ENCODE results near the gene RBBP8.
"Not testable (repeated sequence)": the region's sequence is repeated elsewhere in the genome, so short reads cannot be mapped to it uniquely, and the experiment has no call there.

RBBP8 gene

DNA sequence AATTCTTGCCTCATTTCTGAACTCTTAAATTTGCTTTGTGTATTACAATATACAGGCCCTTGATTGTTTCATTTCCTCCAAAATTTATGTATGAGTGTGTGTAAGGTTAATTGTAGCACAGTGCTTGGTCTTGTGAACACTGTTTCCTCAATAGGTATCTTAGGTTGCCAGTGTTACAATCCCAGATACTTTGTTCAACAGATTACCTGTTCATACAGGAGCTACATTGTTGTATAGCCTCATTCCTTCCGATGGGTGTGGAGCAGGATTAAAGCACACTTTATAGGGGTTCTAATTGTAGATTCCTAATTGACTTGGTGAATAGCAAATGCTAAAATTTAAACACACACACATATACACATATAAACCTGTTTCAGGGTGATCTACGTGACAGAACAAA, 10.7 kb downstream of the RBBP8 start:
- DNase-seq (ENCODE audit: low spot score) = no peak

GRCh38 chr18:22946217-22946616, 13.1 kb downstream of the RBBP8 start:
- DNase-seq (ENCODE audit: low spot score) = no peak

DNA sequence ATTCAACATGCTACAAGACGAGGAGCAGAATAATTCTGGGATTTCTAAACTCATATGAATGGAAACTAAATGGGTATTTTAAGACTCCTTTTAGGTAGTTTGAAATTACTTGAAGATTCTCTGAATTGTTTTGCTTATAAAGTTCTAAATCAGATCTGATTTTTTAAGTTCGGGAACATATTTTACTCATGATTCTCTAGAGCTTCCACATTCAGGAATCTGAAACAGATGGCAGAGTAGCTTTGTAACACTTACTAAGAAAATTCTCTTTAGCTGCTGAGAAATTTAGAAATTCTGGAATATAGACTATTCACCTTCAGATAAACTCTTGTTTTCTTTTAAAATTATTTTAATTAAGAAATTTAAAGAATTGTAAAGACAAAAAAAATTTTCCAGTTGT, 13.7 kb downstream of the RBBP8 start:
- no peak for DNase-seq (ENCODE audit: low spot score)

DNA sequence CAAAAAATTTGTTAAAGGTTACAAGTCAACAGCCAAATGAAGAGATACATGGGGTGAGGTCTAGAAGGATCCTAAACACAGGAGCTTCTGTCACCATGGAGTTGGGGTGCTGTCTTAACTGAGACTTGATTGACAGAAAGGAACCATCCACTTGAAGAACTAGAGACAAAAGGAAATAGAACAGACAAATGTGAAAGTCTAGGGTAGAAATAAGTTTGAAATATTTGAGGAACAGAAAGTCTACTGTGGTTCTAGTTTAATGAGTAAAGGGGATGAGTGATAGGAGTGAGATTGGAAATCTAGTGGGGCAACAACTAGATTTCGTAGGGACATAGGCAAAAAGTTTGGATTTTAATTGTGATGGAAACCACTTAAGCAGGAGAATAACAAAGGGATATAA, 18.7 kb downstream of the RBBP8 start:
- no peak for DNase-seq (ENCODE audit: low spot score)

GRCh38 chr18:22952525-22952924, 19.4 kb downstream of the RBBP8 start:
- no peak for DNase-seq (ENCODE audit: low spot score)

DNA sequence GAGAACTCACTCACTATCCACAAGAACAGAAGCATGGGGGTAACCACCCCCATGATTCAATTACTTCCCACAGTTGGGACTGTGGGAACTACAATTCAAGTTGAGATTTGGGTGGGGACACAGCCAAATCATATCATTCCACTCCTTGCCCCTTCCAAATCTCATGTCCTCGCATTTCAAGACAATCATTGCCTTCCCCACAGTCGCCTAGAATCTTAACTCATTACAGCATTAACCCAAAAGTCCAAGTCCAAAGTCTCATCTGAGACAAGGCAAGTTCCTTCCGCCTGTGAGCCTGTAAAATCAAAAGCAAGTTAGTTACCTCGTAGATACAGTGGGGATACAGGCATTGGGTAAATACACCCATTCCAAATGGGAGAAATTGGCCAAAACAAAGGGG, 20.9 kb downstream of the RBBP8 start:
- not testable (repeated sequence) for DNase-seq (ENCODE audit: low spot score)

DNA sequence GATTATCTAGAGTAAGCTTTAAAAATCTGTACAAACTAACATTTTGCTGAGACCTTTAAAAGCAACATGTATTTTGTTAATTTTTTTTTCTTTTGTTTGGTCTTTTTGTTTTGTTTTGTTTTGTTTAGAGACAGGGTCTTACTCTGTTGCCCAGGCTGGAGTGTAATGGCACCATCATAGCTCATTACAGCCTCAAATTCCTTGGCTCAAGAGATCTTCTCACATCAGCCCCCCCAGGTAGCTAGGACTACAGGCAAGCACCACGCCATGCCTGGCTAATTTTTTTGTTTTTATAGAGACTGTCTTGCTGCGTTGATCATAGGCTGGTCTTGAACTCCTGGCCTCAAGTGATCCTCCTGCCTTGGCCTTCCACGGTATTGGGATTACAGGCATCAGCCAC, 23.1 kb downstream of the RBBP8 start:
- DNase-seq (ENCODE audit: low spot score) = no peak

DNA sequence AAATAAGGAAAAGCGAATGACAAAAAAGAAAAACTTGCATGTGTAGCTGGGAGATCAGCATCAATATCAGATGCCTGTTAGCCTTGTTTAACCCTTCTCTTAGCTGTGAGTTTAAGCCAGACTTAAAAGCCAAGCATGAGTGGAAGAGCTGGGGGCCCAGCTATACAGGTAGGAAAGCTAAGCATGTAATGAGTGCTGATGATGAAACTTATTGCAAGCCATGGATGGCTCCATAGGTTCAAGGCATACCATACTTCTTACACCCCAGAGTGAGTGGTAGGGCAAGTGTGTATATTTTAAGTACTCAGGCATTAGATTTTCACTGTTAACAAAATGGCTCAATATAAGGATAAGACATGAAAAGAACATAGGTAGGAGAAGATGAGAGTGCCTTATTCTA, 28.0 kb downstream of the RBBP8 start:
- no peak for DNase-seq (ENCODE audit: low spot score)

DNA sequence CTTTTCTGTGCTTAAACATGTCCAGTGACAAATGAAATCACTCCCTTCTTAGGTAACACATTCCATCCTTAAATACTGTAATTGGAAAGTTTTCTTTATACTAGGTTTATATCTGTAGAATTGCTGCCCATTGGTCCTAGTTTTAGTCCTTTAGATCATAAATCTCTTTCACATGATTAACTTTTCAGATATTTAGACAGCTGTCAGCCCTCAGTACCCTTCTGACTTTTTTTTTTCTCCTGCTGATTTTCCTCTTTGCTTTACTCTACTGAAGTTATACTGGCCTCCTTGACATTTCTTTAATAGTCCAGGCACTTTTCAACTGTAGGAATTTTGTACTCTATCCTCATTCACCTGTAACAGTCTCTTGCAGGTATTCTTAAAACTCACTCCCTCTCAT, 28.9 kb downstream of the RBBP8 start:
- no peak for DNase-seq (ENCODE audit: low spot score)

- no peak for DNase-seq (ENCODE audit: low spot score)
Measured at GRCh38 chr18:22964116-22964515, 31.0 kb downstream of the RBBP8 start.

DNA sequence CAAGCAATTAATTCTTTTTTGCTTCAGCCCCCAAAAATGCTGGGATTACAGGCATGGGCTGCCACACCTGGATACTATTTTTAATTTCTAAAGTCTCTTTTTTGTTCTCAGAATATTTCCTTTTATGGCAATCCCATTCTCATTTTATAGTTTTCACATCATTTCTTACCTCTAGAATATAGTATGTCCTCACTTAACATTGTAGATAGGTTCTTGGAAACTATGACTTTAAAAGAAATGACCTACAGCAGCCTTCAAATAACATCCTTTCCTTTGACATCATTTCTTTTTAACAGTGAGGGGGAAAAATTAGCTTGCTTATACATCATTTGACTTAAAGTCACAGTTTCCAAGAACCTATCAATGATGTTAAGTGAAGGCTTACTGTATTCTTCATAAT, 31.6 kb downstream of the RBBP8 start:
- no peak for DNase-seq (ENCODE audit: low spot score)

DNA sequence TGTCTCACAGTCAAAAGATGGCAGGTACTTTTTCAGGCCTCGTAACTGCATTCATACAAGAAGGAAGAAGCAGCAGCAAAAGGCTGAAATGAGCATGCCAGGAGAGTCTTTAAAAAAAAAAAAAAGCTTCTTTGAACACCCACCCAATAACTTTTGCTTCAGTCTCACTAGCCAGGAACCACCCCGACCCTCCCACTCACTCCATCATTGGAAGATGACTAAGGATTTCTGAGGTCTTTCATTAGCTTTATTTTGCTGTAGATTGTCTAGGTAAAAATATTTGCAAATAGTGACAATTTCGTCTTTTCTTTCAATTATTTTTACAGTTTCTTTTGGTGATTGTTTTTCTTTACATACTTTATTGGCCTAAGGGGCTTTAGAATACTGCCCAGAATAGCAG, 37.9 kb downstream of the RBBP8 start:
- DNase-seq (ENCODE audit: low spot score) = no peak

DNA sequence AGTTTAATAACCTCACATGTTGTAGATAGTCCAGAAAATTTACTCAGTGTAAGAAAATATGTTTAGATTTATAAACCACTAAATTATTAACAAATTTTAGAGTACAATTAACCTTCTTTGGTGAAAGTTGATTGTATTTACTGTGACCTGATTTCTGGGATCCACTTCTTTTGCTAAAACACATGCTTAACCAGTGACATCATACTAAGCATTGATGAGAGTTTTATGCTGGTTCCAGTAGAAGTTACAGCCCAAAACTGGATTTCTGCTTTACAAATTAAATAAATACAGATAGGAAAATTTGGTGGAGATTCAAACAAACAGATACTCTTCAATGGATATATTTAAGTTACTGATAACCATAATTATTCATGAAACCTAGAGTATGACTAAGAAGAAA, 40.9 kb downstream of the RBBP8 start:
- no peak for DNase-seq (ENCODE audit: low spot score)

DNA sequence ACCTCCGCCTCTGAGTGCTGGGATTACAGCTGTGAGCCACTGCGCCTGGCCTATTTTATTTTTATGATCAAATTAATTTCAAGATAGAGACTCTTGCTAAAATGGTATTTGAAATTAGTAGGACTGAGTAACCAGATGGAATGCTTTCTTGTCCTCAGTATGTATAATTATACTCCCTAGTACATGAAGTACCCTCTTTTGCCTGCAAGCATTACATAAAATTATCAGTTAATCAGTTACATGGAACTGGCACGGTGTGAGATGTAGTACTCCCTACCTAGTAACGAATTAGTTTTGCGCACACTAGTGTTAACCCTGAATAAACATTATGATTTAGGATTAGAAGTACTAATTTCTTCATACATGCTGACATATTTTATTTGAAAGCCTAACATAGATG, 41.6 kb downstream of the RBBP8 start:
- no peak for DNase-seq (ENCODE audit: low spot score)

- DNase-seq (ENCODE audit: low spot score) = no peak
Measured at GRCh38 chr18:22975508-22975907, 42.4 kb downstream of the RBBP8 start.

DNA sequence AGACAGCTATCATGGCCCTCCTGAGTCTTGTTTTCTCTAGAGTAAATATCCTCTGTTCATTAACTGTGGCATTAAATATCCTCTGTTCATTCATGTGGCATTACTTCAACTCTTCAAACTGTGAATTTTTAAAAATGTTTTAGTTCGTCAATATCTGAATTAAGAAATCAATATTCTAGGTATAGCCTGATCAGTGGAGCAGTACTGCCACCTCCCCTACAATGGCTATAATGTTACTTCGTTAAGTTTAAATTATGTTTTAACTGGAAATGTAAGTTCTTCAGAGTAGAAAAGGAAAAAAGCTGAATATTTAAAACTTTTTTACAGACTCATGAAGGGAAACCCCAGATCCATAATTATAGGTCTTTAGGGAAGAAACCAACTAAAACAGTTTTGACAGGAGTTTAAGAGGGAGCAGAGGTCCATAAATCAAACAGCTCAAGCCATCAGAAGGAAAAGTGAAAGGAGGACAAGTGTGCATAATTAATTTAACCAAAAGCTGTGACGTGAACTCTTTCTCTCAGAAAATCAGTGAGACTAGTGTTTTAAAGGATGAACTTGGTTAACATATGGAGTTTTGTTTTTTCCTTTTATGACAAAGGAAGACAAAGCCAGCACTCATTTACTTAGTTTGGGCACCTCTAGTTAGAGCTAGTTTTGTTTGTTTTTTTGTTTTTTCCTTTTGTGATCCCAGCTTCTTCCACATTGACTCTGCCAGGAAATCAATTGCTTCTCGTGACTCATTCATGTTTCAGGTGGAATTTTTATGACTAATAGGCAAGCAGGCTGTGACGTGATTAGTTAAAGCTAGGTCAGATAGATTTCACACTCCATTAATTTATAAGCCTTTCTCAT, 44.9 kb downstream of the RBBP8 start:
- DNase-seq (ENCODE audit: low spot score) = peak; percentile 17

- no peak for DNase-seq (ENCODE audit: low spot score)
Measured at GRCh38 chr18:22980394-22980793, 47.3 kb downstream of the RBBP8 start.

GRCh38 chr18:22981274-22982133, 48.4 kb downstream of the RBBP8 start:
- no peak for DNase-seq (ENCODE audit: low spot score)

DNA sequence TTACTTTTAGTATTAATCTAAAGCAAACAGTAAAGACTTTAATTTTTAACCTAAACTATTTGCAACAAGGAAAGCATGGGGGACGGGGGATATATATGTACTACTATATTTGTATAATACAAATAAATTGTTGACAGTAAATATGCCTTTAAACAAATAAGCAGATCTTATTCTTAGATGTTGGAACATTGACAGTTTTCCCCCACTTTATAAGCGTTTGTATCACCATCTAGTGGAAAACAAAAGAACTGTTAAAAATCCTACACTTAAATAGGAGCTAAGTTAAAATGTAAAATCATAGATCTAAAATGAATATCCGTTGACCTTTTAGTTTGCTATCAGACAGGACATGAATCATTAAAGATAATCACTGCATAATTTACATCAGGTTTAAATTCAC, 50.0 kb downstream of the RBBP8 start:
- peak; percentile 22 for DNase-seq (ENCODE audit: low spot score)

DNA sequence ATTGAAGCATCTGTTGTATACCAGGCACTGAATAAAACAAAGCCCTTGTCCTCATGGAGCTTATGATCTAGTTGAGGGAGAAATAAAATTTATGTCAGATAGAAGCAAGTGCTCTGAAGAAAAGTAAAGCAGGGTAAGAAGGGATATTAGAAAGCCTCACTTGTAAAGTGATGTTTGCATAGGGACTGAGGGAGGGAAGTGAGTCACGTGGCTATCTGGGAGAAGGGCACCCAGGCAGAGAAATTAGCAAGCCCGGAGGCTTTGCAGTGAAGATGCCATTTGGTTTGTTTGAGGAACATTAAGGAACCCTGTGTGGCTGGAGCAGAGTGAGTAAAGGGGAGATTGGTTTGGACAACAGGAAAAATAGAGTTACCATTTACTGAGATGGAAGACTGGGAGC, 52.1 kb downstream of the RBBP8 start:
- no peak for DNase-seq (ENCODE audit: low spot score)

- DNase-seq (ENCODE audit: low spot score) = no peak
Measured at GRCh38 chr18:22987547-22988189, 54.5 kb downstream of the RBBP8 start.

GRCh38 chr18:22988208-22988607, 55.1 kb downstream of the RBBP8 start:
- no peak for DNase-seq (ENCODE audit: low spot score)

DNA sequence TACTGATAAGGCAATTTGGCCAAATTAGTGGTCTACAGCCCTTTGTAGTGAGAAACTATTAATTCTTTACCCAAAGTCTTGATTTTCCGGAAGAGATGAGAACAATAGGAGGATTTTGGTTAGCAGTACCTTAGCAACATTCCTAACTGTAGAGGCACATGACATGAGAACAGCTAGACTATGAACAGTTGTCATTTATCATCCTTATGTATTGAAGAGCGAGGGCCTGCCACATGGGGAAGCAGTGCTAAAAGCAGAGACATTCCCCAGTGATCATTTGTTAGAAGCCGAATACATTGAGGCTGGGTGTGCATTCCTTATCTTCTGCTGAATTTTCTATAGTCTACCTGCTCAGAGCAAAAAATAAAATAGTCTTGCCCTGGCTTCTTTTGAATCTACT, 65.2 kb downstream of the RBBP8 start:
- no peak for DNase-seq (ENCODE audit: low spot score)
